ENCODE results near the gene ADAM29. TPM values are rescaled to one million over a fixed set of nuclear protein-coding genes. Genes with fewer than 3 reads are reported as not detected.

Gene ADAM29
- total RNA-seq, 2 donors from 2014 or later, result not detected

DNA sequence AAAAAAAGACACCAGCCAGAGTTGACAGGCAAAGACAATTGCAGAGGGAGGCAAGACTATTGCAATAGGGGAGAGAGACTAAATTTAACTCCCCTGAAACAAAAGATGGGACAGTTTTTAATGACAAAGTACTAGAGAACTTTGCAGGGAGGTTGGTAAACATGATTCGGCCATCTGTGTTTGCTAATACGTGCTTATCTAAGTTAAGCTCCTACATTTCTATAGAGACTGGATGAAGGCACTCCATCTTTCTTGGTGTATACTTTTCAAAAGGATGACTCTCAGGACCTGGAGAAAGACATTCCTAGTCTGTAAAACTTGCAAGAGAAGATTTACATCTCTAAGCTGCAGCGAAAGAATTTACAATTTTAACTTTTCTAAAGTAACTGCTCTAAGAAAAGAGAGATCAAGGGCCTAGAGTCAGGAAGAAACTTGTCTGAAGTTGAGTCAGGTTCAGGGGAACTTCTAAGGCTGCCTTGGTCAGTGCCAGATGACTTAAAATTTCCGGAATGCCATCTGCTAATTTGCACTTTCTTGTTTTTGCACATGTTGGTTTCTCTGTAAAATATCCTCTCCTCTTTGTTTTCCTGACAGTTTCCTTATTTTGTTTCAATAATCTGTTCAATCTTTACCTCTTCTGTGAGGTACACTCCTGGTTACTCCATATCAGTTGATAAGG is 10.6 kb downstream of the ADAM29 start:
- H3K9me3 ChIP-seq, result no peaks in the 10 kb centered on the region
- no peak for DNase-seq
- WGBS, 2 donors, result 36 to 48% methylated on average over 4 of the region's 4 CpGs
- H3K27me3 ChIP-seq, result no peaks in the 10 kb centered on the region
- no peak for TF ChIP-seq CTCF (IDR thresholded peaks at IDR 0.05)
- no peak for TF ChIP-seq POLR2A (IDR thresholded peaks at IDR 0.05)
- no peaks in the 10 kb centered on the region for H3K4me1 ChIP-seq
- H3K36me3 ChIP-seq (replicated peaks in 1 of 2; ENCODE audit: insufficient read depth in 1 of 2, low read depth in 2 of 2), result no peaks in the 10 kb centered on the region
- H3K4me3 ChIP-seq, result no peak overlapping the region
- no peak for ATAC-seq
- H3K27ac ChIP-seq, result no peak overlapping the region
- intact Hi-C loops (cut with DNase I), result no loop called here

- TF ChIP-seq POLR2A (IDR thresholded peaks at IDR 0.05), result no peak
- no peak for TF ChIP-seq CTCF (IDR thresholded peaks at IDR 0.05)
- Histone ChIP-seq H3K36me3 (replicated peaks in 1 of 2; ENCODE audit: insufficient read depth in 1 of 2, low read depth in 2 of 2) (no peaks in the 10 kb centered on the region), H3K27ac (no peak overlapping the region), H3K27me3 (no peaks in the 10 kb centered on the region), H3K9me3 (no peaks in the 10 kb centered on the region), H3K4me1 (no peaks in the 10 kb centered on the region), H3K4me3 (no peak overlapping the region)
- DNase-seq (no peak), ATAC-seq (no peak)
- intact Hi-C loops (cut with DNase I), result no loop called here
- 67 to 74% methylated on average over 6 of the region's 6 CpGs for WGBS, 2 donors
These were observed 11.2 kb downstream of the ADAM29 start for GRCh38 chr4:174929346-174929745.

- no peaks in the 10 kb centered on the region for H3K9me3 ChIP-seq
- TF ChIP-seq CTCF (IDR thresholded peaks at IDR 0.05) (no peak), POLR2A (IDR thresholded peaks at IDR 0.05) (no peak)
- no peaks in the 10 kb centered on the region for H3K36me3 ChIP-seq (replicated peaks in 1 of 2; ENCODE audit: insufficient read depth in 1 of 2, low read depth in 2 of 2)
- H3K27ac ChIP-seq, result no peak overlapping the region
- H3K4me3 ChIP-seq, result no peak overlapping the region
- H3K4me1 ChIP-seq, result no peaks in the 10 kb centered on the region
- DNase-seq (no peak), ATAC-seq (no peak)
- 41 to 43% methylated on average over 5 of the region's 5 CpGs for WGBS, 2 donors
- no peaks in the 10 kb centered on the region for H3K27me3 ChIP-seq
- intact Hi-C loops (cut with DNase I), result no loop called here
These were observed 12.7 kb downstream of the ADAM29 start for GRCh38 chr4:174930895-174931294.

GRCh38 chr4:174933083-174933482 is 14.9 kb downstream of the ADAM29 start:
- ATAC-seq (no peak), DNase-seq (no peak)
- no peaks in the 10 kb centered on the region for H3K9me3 ChIP-seq
- H3K27ac ChIP-seq, result no peak overlapping the region
- H3K4me1 ChIP-seq, result no peaks in the 10 kb centered on the region
- H3K36me3 ChIP-seq (replicated peaks in 1 of 2; ENCODE audit: insufficient read depth in 1 of 2, low read depth in 2 of 2), result no peaks in the 10 kb centered on the region
- no peak for TF ChIP-seq CTCF (IDR thresholded peaks at IDR 0.05)
- TF ChIP-seq POLR2A (IDR thresholded peaks at IDR 0.05), result no peak
- no peaks in the 10 kb centered on the region for H3K27me3 ChIP-seq
- 29 to 41% methylated on average over 1 of the region's 1 CpG for WGBS, 2 donors
- no peak overlapping the region for H3K4me3 ChIP-seq
- intact Hi-C loops (cut with DNase I), result no loop called here

DNA sequence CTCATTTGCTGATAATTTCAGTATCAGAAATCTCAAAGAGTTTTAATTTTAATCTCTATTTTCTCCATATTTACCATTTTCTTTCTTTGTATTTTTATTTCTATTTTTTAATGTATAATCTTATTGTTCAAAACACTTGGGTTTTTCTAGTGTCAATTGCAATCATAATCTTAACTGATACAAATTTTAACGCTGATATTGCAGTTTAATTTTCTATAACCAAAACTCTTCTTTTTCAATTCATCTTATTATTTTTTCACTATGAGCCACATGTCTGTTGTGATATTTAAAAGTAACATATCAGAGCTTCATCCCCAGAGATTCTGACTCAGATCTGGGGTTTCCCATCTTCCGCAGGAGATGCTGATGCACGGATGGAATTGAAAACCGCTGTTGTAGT is 16.2 kb downstream of the ADAM29 start:
- H3K36me3 ChIP-seq (replicated peaks in 1 of 2; ENCODE audit: insufficient read depth in 1 of 2, low read depth in 2 of 2), result no peaks in the 10 kb centered on the region
- no peak overlapping the region for H3K27ac ChIP-seq
- 82 to 84% methylated on average over 4 of the region's 4 CpGs for WGBS, 2 donors
- TF ChIP-seq CTCF (IDR thresholded peaks at IDR 0.05) (no peak), POLR2A (IDR thresholded peaks at IDR 0.05) (no peak)
- no peak for ATAC-seq
- H3K9me3 ChIP-seq, result no peaks in the 10 kb centered on the region
- DNase-seq, result no peak
- intact Hi-C loops (cut with DNase I), result no loop called here
- H3K4me1 ChIP-seq, result no peaks in the 10 kb centered on the region
- no peak overlapping the region for H3K4me3 ChIP-seq
- no peaks in the 10 kb centered on the region for H3K27me3 ChIP-seq
